Measurements from ENCODE around the gene MCF2L. TPM values are rescaled to one million over a fixed set of nuclear protein-coding genes. Genes with fewer than 3 reads are reported as not detected.

MCF2L gene
- total and polyA plus RNA-seq, 2 experiments from 2014 or later = 27.6 to 38.6 TPM

DNA sequence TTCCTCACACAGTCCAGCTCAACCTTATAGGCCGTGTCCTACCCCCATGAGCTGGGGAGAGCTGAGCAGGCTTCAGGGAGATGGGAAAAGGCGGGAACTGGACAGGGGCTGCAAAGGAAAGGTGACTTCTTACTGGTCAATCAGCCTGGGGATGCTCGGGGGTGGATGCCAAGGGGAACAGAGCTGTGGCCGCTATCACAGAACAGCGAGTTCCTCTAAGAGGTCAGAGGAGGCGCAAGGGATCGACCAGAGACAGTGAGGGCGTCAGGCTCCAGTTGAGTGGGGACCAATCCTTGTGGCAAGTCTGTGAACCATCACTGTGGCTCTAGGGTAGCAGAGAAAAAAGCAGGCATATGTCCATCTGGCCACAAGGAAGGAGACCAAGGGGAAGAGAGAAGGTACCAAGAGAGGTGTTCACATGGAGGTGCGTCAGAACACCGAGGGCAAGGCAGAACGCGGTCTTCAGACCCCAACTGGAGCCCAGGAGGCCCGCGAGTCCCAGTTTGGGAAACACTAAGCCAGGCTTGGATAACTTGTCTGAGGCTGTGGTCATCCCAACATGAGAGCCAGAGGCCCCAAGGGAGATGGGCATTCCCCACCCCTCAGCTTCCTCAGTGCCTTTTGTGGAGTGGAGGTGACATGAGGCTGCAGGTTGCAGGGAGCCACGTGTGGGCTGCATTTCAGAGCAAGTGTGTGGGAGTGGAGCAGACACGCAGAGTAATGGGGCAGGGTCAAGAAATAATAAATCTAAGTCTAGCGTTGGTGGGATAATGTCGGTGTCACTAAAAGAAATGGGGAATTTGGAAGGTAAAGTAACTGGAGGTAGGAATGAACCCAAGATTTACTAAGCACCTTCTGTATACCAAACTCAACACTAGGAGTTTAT lies 157.5 kb downstream of the MCF2L start:
- peaks cover 13% of the 10 kb centered on the region for H3K4me1 ChIP-seq (ENCODE audit: low read depth)
- peaks cover 34% of the 10 kb centered on the region for H3K27me3 ChIP-seq
- no peaks in the 10 kb centered on the region for H3K36me3 ChIP-seq
- TF ChIP-seq, protein P1, sequence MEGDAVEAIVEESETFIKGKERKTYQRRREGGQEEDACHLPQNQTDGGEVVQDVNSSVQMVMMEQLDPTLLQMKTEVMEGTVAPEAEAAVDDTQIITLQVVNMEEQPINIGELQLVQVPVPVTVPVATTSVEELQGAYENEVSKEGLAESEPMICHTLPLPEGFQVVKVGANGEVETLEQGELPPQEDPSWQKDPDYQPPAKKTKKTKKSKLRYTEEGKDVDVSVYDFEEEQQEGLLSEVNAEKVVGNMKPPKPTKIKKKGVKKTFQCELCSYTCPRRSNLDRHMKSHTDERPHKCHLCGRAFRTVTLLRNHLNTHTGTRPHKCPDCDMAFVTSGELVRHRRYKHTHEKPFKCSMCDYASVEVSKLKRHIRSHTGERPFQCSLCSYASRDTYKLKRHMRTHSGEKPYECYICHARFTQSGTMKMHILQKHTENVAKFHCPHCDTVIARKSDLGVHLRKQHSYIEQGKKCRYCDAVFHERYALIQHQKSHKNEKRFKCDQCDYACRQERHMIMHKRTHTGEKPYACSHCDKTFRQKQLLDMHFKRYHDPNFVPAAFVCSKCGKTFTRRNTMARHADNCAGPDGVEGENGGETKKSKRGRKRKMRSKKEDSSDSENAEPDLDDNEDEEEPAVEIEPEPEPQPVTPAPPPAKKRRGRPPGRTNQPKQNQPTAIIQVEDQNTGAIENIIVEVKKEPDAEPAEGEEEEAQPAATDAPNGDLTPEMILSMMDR (IDR thresholded peaks at IDR 0.05; ENCODE audit: low read depth, low read length) = no peak
- no peak for DNase-seq (ENCODE audit: low read depth in 1 of 2, low spot score in 1 of 2)
- no peak overlapping the region for H3K4me3 ChIP-seq
- H3K9me3 ChIP-seq (ENCODE audit: low read depth) = no peaks in the 10 kb centered on the region
- no peak overlapping the region for H3K27ac ChIP-seq

GRCh38 chr13:113129480-113129879 lies 160.5 kb downstream of the MCF2L start:
- no peaks in the 10 kb centered on the region for H3K36me3 ChIP-seq
- H3K9me3 ChIP-seq (ENCODE audit: low read depth) = no peaks in the 10 kb centered on the region
- no peak for DNase-seq (ENCODE audit: low read depth in 1 of 2, low spot score in 1 of 2)
- H3K27me3 ChIP-seq = peaks cover 40% of the 10 kb centered on the region
- H3K27ac ChIP-seq = no peak overlapping the region
- TF ChIP-seq, protein P1 (IDR thresholded peaks at IDR 0.05; ENCODE audit: low read depth, low read length) = no peak
- H3K4me3 ChIP-seq = no peak overlapping the region
- H3K4me1 ChIP-seq (ENCODE audit: low read depth) = peaks cover 16% of the 10 kb centered on the region

- TF ChIP-seq, protein P1 (IDR thresholded peaks at IDR 0.05; ENCODE audit: low read depth, low read length) = no peak
- DNase-seq (ENCODE audit: low read depth in 1 of 2, low spot score in 1 of 2) = peak in 1 of 2 donors; percentile 75
- Histone ChIP-seq H3K4me1 (ENCODE audit: low read depth) (peaks cover 16% of the 10 kb centered on the region), H3K27me3 (peaks cover 42% of the 10 kb centered on the region), H3K27ac (no peak overlapping the region), H3K9me3 (ENCODE audit: low read depth) (no peaks in the 10 kb centered on the region), H3K4me3 (no peak overlapping the region), H3K36me3 (no peaks in the 10 kb centered on the region)
These were observed 161.1 kb downstream of the MCF2L start for GRCh38 chr13:113129921-113130750.

DNA sequence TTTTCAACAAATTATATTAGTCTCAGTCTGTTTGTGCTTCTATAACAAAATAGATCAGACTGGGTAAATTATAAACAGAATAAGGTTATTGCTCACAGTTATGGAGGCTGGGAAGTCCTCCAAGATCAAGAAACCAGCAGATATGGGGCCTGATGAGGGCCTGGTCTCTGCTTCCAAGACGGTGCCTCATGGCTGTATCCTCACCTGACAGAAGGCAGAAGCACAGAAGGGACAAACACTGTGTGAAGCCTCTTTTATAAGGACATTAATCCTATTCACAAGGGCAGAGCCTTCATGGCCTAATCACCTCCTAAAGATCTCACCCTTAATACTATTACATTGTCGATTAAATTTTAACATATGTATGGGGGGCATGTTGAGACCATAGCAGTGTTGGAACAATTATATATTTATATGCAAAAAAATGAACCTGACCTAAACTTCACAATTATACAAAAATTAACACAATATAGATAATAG lies 166.3 kb downstream of the MCF2L start:
- Histone ChIP-seq H3K4me1 (ENCODE audit: low read depth) (peaks cover 16% of the 10 kb centered on the region), H3K9me3 (ENCODE audit: low read depth) (no peaks in the 10 kb centered on the region), H3K4me3 (no peak overlapping the region), H3K27me3 (peaks cover 42% of the 10 kb centered on the region), H3K27ac (no peak overlapping the region), H3K36me3 (no peaks in the 10 kb centered on the region)
- no peak for DNase-seq (ENCODE audit: low read depth in 1 of 2, low spot score in 1 of 2)
- TF ChIP-seq, protein P1 (IDR thresholded peaks at IDR 0.05; ENCODE audit: low read depth, low read length) = no peak

DNA sequence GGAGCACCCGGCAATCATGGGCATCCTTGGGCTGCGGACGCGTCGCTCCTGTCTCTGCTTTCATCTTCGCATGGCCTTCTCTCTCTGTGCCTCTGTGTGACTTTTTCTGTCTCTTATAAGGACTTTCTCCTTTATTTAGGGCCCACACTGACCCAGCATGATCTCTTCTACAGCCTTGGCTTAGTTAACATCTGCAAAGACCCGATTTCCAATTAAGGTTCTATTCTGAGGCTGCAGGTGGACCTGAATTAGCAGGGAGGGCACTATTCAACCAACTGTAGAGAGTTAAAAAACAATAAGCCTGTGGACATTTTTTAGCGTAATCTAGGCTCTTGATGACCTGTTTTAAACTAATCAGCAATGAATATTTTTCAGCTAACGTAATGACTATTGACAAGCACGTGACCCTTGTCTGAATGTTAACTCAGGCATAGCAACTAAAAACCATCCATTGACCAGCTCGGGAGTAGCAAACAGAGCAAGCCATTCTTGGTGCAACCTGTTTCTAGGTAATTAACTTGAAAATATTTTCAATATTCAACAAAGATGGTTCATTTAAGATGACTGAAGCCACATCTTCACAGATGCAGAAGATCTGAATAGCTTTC lies 168.8 kb downstream of the MCF2L start:
- Histone ChIP-seq H3K36me3 (no peaks in the 10 kb centered on the region), H3K9me3 (ENCODE audit: low read depth) (no peaks in the 10 kb centered on the region), H3K27me3 (peaks cover 49% of the 10 kb centered on the region), H3K4me3 (no peak overlapping the region), H3K4me1 (ENCODE audit: low read depth) (no peaks in the 10 kb centered on the region), H3K27ac (no peak overlapping the region)
- TF ChIP-seq, protein P1 (IDR thresholded peaks at IDR 0.05; ENCODE audit: low read depth, low read length) = no peak
- no peak for DNase-seq (ENCODE audit: low read depth in 1 of 2, low spot score in 1 of 2)
